ENCODE measurements around the gene CCDC40.
"Not testable (repeated sequence)": the region's sequence is repeated elsewhere in the genome, so short reads cannot be mapped to it uniquely, and the experiment has no call there.

The CCDC40 gene, protein sequence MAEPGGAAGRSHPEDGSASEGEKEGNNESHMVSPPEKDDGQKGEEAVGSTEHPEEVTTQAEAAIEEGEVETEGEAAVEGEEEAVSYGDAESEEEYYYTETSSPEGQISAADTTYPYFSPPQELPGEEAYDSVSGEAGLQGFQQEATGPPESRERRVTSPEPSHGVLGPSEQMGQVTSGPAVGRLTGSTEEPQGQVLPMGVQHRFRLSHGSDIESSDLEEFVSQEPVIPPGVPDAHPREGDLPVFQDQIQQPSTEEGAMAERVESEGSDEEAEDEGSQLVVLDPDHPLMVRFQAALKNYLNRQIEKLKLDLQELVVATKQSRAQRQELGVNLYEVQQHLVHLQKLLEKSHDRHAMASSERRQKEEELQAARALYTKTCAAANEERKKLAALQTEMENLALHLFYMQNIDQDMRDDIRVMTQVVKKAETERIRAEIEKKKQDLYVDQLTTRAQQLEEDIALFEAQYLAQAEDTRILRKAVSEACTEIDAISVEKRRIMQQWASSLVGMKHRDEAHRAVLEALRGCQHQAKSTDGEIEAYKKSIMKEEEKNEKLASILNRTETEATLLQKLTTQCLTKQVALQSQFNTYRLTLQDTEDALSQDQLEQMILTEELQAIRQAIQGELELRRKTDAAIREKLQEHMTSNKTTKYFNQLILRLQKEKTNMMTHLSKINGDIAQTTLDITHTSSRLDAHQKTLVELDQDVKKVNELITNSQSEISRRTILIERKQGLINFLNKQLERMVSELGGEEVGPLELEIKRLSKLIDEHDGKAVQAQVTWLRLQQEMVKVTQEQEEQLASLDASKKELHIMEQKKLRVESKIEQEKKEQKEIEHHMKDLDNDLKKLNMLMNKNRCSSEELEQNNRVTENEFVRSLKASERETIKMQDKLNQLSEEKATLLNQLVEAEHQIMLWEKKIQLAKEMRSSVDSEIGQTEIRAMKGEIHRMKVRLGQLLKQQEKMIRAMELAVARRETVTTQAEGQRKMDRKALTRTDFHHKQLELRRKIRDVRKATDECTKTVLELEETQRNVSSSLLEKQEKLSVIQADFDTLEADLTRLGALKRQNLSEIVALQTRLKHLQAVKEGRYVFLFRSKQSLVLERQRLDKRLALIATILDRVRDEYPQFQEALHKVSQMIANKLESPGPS

DNA sequence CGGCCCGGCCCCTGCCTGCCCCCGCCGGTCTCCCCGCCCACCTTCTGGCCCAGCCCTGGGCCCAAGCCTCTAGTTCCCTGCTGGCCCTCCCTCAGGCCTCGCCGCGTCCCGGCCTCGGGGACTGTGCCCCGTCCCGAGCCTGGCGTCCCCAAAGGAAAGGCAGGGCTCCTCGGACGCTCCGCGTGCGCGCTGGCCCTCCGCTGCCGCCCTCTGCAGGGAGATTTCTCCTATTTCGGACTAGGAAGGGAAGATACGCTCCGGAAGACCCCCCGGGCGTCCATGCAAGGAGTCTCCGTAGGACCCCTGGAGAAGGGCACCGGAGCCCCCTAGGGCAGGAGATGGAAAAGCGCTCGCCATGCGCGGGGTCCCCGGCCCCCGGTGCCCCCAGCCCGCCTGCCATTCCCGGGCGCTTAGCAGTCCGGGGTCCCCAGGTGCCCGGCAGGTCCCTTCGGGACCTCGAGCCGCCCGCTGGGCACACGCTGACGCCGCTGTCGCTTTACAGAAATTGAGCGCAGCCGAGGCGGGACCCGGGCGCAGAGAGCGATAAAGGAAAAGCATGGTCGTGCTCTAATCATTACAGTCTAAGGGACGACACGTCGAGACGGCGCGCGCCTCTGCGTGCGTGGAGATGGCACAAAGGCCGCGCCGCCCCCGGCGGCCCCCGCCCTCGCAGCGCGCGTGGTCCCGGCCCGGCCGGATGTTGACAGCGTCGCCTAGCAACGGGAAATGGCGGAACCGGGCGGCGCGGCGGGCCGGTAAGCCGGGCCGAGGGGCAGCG, at the start of gene CCDC40:
TSS of gene CCDC40 (plus strand) at position 706 of the 778 bp plus-strand sequence. CDS start at position 727, 21 bp downstream.
- FAIRE-seq, result no peak

DNA sequence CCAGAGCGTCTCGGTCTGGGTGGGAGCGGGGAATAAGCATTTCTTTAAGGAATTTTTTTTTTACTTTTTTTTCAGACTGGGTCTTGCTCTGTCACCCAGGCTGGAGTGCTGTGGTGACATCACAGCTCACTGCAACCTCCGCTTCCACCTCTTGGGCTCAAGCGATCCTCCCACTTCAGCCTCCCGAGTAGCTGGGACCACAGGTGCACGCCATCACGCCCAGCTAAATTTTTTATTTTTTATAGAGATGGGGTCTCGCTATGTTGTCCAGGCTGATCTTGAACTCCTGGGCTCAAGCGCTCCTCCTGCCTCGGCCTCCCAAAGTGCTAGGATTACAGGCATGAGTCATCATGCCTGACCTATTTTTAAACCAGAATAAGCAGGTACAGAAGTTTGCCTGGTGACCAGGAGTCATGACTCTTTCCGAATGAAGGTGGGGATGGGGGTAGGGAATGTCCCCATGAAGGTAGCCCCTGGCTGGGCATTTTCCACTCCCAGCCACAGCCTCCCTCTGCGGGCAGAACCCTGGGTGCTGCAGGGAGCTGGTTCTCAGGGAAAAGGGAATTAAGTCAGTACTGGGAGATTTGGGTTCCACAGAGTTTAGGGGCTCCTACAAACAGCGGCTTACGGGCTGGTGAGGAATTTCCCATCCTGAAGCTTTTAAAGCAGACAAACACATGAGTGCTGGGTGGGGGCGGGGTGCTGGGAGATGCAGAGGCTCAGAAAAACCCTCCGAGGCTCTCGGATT, 49.1 kb upstream of the CCDC40 start:
- no peak for FAIRE-seq

DNA sequence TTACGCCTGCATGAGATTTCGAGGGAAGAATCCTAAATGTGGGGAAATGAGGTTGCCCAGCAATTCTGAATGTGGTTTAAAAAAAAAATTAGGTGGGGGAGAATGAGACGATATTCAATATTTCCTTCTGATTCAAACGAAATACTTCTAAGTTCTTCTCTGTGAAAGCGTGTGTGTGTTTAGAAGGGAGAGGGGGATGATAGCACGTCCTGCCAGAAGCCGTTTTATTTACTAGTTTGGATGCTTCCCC, 48.6 kb upstream of the CCDC40 start:
- FAIRE-seq, result no peak

DNA sequence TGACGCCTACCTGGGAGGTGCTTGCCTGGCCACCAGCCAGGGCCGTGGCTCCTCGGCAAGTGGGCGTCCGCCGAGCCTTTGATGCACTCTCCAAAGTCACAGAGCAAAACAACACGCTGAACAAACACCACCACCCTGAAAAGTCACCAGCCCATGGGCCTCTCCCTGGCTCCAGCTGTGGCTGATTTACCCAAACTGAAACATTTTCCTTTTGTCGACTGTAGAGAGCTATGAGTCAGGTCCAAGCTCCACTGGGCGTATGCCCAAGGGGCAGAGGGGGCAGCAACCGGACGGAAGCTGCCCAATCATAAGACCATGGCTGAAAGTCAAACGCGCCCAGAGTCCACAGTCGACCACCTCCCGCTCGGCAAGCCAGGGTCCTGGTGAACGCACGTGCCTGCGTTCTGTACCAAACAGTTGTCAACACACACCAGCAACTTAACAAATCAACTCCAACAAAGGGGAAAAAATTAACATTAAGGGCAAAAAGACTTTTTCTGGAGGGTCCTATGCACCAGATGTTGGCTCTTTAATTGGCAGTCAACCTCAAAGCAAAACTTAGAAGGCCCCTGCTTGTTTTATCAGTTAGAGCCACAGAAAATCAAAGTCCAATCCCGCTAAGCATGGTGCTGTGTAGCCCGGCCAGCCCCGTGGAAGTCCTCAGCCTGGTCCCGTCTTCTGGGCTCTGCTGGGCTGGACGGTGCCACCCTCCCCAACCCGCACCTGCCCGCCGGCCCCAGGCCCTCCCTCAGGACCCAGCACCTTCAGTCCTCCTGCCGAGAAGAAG, 48.1 kb upstream of the CCDC40 start:
- no peak for FAIRE-seq

DNA sequence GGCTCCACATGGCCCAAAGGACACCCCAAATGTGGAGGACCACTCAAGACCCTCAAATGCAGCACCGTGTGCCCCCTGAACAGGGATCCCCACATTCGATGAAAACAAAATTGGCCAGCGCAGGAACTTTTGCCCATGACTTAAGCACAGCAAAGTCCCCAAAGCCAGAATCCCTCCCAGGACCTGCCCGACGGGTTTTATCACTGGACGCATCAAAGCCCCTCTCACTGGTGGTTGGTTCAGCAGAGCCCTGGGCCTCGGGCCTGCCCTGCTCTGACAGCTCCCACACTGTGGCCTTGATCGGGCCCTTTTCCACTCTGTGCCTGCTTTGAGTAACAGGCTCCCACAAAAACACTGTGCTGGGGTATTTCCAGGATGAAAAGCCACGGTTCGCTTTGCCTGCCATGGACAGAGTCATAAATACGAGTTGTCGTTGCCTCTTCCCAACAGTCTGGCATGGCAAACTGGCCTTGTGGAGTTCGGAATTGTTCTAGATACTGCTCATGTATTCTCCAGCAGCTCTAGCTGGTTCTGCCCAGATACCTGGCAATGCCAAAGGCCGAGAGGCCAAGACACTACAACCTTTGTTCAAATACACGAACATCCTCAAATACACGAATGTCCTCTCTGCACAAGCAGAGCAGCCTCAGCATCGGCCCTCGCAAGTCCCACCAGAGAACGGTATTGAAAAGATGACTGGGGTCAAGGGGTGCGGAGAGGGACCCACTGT, 47.2 kb upstream of the CCDC40 start:
- FAIRE-seq, result no peak

DNA sequence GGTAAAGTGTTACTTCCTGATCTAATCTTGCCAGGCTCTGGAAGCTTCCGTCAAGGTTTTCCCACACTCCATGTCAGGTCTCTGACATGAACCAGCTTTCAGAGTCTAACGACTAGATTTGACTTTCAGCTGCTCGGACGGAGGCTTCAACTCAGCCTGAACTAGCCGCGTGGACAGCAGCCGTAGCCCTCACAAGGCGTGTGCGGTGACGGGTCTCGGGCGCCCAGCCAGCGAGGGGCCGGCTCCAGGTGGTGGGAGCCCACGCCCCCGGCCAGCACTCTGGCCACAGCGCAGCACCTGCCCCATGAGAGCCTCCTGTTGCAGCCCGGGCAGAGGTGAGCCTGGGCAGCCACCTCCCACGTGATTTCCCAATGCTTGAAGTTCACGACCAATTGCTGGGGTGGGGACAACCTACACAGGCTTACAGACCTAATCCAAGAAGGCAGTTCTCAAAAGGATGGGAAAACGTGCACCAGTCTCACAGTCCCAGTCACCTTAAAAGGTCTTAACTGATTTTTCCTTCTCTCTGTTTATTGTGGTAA, 46.3 kb upstream of the CCDC40 start:
- no peak for FAIRE-seq

DNA sequence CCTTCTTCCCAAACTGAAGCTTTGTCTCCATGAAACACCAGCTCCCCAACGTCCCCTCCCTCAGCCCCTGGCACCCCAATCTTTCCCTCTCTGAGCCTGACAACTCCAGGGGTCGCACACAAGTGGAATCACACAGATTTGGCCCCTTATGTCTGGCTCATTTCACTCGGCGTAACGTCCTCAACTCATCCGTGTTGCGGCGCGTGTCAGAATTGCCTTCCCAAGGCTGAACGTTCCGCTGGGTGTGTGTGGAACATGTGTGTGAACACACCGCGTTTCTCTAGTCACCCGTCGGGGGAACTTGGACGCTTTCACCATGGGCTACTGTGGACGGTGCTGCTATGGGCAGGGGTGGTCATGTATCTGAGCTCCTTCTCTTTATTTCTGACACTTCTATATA, 45.7 kb upstream of the CCDC40 start:
- no peak for FAIRE-seq

DNA sequence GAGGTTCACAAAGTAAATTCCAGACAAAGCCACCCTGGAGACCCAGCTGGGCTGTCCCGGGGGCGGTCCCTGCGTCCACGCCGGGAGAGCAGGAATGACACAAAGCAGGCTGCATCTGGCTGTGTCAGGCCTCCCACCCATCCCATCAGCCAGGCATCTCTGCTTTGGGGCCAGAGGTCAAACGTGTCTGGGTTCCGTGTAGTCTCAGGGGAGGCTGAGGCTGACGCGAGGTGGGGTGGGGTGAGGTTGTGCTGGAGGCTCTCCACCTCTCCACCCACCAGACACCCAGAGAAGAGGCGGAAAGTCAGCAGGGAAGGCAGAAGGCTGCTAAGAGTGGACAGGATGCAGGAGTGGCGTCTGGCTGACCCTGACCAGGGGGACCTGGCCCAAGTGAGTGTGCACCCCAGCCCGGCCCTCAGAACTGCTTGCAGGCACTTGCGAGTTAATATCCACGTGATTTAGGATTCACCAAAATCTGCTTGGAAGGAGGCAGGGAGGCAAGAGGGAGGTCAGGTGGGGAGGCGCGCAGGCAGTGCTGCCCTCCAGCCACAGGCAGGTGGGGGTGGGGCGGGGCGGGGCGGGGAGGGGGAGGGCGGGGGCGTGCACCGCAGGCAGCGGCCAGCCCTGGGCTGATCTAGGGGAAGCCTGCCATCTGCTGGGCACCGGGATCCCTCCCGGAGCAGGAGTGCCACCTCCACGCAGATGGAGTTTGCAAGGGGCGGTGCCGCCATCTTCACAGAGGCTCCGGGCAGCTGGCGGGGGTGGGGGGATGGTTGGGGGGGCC, 45.1 kb upstream of the CCDC40 start:
- no peak for FAIRE-seq

DNA sequence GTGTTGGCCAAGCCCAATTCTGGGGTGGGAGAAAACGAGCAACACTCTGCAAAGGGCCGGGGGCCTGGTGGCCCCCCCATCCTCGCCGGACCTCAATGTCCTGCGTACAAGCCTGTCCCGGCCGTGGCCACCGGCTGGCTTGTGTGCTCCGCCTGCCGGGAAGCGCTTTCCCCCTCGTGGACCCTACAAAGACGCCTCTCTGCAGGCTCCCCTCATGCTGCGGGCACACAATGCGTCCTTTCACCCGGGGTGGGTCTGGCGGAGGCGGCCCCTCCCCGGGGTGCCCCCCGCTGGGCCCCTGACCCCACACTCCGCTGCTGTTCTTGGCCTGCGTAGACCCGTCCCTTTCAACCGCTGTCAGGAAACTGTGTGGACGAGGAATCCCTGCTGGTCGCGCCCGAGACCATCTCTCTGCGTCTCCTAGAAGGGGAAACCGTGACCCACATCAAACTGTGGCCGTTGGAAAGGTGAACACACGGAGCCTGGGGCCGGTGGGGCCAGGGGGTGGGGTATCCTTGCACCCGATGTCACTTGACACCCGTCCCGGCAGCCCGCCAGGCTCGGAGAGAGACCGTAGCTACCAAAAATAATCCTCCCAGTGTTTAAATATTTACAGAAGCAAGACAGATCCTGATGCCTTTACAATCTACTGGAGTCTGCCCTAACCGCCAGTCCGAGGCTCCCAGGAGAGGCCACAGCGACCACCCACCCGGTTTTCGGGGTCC, 44.4 kb upstream of the CCDC40 start:
- no peak for FAIRE-seq

DNA sequence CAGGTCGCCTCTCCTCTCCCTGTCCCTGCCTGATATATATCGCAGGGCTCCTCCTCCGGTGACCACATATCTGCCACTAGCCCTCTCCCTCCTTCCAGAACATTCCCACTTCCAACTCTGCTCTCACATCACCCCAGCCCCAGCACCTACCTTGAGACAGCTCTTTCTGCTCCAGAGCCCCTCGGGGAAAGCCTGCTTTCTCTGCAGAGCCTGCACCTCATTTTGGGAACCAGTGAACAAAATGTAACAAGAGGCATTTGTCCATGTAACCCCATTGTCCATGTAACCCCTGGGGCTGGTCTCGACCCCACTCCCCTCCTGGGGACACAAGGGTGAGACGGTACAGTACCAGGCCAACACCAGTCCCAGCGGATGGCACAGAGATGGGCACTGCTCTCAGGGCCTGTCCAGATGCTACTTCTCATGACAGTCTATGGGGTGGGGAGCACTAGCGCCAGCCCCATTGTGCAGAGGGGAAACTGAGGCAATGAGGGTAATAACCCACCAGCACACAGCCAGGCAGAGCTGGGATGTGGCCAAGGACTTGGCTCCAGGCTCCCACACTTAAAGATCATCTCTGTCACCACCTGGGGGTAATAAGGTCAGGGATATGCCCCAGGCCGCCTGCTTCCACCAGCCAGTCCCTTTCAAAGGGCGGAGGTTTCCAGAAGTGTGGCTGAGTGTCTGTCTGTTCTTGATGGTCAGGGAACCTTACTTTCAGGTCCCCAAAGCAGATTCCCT, 43.6 kb upstream of the CCDC40 start:
- no peak for FAIRE-seq

DNA sequence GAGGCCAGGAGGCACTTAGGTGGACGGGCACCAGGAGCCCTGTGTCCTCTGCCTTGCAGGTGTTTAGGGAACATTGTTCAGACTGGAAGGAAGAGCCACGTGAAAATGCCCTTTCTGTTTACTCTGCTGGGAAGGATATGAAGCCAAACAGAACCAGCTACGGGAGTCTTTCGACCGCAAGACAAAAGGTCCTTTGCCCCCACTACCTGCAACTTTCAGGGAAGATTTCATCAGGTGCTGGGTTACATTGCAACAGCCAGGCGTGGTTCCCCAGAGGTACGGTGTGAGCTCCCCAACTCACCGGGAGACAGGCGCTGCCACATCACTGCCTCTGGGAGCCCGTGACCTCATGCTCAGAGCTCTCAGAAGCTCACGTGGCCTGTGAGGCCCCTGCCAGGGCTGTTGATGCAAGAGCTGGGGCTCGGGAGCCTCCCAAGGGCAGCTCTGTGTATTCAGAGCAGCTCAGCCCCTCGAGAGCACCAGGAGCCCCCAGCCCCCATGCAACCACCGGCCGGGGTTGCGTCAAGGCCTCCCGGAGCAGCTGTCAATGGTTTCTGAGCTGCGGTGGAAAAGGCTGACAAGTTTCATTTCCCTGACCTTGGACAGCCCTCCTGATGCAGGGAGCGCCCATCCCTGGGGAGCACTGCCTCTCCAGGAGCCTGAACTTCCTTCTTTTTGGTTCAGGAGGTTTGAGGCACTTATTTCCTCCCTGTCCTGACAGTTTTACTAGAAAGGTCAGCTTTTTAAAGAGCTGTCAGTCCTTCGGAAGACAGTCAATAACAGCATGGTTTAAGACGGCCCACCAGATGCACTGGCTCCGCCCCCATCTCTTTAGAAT, 42.8 kb upstream of the CCDC40 start:
- no peak for FAIRE-seq

DNA sequence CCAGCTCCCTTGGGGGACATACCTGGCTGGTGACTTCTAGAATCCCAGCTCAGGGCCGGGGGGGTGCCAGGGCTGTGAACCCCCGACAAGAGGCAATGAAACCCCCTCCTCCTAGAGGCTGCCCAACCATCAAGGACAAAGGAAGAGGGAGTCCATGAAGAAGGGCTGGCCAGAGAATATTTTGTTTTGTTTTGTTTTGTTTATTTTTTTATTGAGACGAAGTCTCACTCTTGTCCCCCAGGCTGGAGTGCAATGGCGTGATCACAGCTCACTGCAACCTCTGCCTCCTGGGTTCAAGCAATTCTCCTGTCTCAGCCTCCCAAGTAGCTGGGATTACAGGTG, 42.2 kb upstream of the CCDC40 start:
- FAIRE-seq, result not testable (repeated sequence)

DNA sequence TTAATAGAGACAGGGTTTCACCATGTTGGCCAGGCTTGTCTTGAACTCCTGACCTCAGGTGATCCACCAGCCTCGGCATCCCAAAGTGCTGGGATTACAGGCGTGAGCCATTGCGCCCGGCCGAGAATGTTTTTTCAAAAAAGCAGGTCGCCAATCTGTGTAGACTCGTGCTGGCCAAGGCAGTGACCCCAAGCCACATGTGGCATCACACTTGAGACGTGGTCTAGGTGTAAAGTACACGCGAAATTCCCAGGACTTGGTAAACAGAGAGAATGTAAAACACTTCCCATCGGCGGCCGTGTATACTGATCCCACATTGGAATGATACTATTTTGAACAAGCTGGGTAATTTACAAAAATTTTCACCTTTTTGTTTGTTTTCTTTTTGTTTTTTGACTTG, 41.8 kb upstream of the CCDC40 start:
- no peak for FAIRE-seq

DNA sequence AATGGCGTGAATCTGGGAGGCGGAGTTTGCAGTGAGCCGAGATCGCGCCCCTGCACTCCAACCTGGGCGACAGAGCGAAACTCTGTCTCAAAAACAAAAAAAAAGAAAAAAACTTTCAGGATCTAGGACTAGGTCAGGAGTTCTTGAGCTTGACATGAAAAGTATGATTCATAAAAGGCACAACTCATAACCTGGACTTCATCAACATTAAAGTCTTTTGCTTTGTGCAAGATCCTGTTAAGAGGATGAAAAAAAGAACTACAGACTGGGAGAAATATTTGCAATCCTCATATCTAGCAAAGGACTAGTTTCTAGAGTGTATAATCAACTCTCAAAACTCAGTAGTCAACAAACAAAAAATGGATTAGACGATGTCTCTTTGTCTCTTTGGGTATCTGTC, 40.7 kb upstream of the CCDC40 start:
- no peak for FAIRE-seq

DNA sequence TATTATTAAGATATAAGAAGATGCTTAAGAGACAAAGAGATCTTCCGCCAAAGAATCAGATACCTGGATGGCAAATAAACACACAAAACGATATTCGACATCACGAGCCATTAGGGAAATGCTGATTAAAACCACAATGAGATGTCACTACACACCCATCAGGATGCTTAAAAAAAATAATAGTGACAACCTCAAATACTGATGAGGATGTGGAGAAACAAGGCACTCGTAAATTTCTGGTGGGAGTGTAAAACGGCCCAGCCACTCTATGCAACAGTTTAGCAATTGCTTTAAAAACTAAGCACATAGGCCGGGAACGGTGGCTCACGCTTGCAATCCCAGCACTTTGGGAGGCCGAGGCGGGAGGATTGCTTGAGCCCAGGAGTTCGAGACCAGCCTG, 40.2 kb upstream of the CCDC40 start:
- FAIRE-seq, result no peak

DNA sequence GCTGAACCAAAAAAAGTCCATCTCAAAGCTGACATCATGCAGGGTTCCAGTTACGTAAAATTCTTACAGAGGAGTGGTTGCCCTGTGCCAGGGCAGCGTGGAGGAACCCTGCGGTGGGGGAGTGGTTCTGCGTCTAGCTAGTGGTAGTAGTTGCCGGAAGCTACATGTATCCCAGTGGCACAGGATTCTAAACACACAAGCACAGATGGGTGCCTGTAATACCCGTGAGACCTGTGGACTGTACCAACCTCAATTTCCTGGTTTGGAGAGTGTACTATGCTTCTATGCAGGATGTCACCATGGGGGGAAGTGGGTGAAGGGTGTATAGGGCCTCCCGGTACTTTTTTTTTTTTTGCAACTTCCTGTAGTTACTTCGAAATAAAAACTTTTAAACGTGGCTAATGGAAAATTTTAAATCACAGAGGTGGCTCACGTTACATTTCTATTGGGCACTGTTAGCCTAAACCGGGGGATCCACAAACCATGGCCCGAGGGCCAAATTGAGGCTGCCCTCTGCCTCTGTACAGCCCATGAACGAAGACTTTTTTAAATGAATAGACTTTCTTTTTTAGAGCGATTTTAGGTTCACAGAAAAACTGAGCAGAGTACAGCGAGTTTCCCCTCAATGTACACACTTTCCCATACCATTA, 39.3 kb upstream of the CCDC40 start:
- no peak for FAIRE-seq

DNA sequence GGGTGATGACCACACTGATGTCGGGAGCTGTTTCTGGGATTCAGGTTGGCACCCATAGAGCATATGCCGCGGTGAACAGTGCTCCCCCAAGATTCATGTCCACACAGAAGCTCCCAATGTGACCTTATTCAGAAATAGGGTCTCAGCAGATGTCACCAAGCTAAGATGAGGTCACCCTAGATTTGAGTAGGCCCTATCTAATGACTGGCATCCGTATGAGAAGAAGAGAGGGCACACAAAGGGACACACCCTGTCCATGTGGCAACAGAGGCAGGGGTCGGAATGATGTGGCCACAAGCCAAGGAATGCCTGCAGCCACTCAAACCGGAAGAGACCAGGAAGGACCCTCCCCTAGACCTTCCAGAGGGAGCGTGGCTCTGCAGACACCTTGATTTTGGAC, 36.3 kb upstream of the CCDC40 start:
- no peak for FAIRE-seq

Data from A204.1 (cell line).